BJ (cell line): ENCODE measurements around the gene NLGN1. TPM values are rescaled to one million over a fixed set of nuclear protein-coding genes. Genes with fewer than 3 reads are reported as not detected.

Source experiments
- CTCF ChIA-PET: fragments of 350-600 bp; formaldehyde crosslinking; extraction: SDS; loops from one replicate; lab custom pipeline; 2021; ENCODE audit warnings: antibody characterized with exemption, inconsistent platforms; lab: Yijun Ruan, JAX
- POLR2A ChIA-PET: fragments of 300-600 bp; sonication (Branson Sonifier 250); formaldehyde crosslinking; extraction: SDS; loops from one replicate; lab custom pipeline; 2021; ENCODE audit warnings: antibody characterized with exemption; lab: Charles Lee
- DNase-seq: peaks from one replicate; pipeline ENCODE4 v3.0.0-alpha.2; 2011; ENCODE audit warnings: low read depth
- H3K27me3 ChIP-seq: 2 replicates; pipeline ENCODE4 v1.6.0; 2011; ENCODE audit warnings: low read length; ENCODE audit not compliant: control insufficient read depth, insufficient read depth
- H3K36me3 ChIP-seq: 2 replicates; pipeline ENCODE4 v1.5.1; 2011; ENCODE audit warnings: low read length; ENCODE audit not compliant: control insufficient read depth, insufficient read depth
- H3K4me3 ChIP-seq: 2 replicates; pipeline ENCODE4 v1.5.1; 2011; ENCODE audit warnings: low read depth, mild to moderate bottlenecking, control low read depth, low read length
- CTCF ChIP-seq: IDR thresholded peaks from 2 replicates; pipeline ENCODE4 v1.5.1; 2011; ENCODE audit warnings: low read depth, mild to moderate bottlenecking, control low read depth, inconsistent platforms, low read length, moderate library complexity; ENCODE audit not compliant: insufficient read depth
- polyA plus RNA-seq: library from polyadenylated mRNA; depleted of rRNA; stranded (reverse); fragments of >200 nt; gene quantifications from 2 replicates; pipeline ENCODE4 v1.2.3, GENCODE V29; 2011

NLGN1 gene
- polyA plus RNA-seq, 1 experiment, result 15.5 TPM

- Histone ChIP-seq H3K36me3 (no peaks in the 10 kb centered on the region), H3K4me3 (no peak overlapping the region), H3K27me3 (no peaks in the 10 kb centered on the region)
- no peak for DNase-seq
- TF ChIP-seq CTCF, result no peak
- CTCF ChIA-PET, result interaction anchor here (1.0 to 1.2 kb wide), 3 partner anchors 13 to 18 kb away, joined by 3 to 4 read pairs (median 4); no protein-coding TSS in a partner anchor
- POLR2A ChIA-PET, result no interaction called here
Measured at GRCh38 chr3:174218016-174218415, 820.5 kb downstream of the NLGN1 start.

DNA sequence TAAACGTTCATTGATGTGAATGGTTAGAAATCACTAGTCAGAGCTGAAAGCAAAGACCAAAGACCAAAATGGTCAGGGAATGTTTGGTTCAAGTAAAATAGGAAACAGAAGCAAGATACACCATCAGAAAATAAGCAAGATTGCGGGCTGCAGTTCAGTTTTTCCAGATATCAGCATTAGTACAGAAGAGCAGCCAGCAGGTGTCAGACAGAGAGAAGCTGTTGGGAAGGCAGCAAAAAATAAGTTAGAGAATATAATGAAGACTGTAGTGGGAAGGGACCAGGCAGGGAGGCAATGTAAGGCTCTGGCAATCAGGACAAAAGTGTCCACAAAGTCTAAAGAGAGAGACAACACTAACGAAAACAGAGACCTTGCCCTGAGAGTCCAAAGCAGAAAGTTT, 822.2 kb downstream of the NLGN1 start:
- H3K27me3 ChIP-seq, result no peaks in the 10 kb centered on the region
- no peak overlapping the region for H3K4me3 ChIP-seq
- POLR2A ChIA-PET, result no interaction called here
- TF ChIP-seq CTCF, result no peak
- no peak for DNase-seq
- CTCF ChIA-PET, result no interaction called here
- no peaks in the 10 kb centered on the region for H3K36me3 ChIP-seq

GRCh38 chr3:174220775-174221554, 823.4 kb downstream of the NLGN1 start:
- H3K4me3 ChIP-seq, result no peak overlapping the region
- H3K27me3 ChIP-seq, result no peaks in the 10 kb centered on the region
- POLR2A ChIA-PET, result no interaction called here
- H3K36me3 ChIP-seq, result no peaks in the 10 kb centered on the region
- no peak for DNase-seq
- CTCF ChIA-PET, result no interaction called here
- TF ChIP-seq CTCF, result no peak

GRCh38 chr3:174223042-174223441, 825.5 kb downstream of the NLGN1 start:
- ChIA-PET CTCF (no interaction called here), POLR2A (no interaction called here)
- Histone ChIP-seq H3K36me3 (no peaks in the 10 kb centered on the region), H3K4me3 (no peak overlapping the region), H3K27me3 (no peaks in the 10 kb centered on the region)
- no peak for TF ChIP-seq CTCF
- no peak for DNase-seq

DNA sequence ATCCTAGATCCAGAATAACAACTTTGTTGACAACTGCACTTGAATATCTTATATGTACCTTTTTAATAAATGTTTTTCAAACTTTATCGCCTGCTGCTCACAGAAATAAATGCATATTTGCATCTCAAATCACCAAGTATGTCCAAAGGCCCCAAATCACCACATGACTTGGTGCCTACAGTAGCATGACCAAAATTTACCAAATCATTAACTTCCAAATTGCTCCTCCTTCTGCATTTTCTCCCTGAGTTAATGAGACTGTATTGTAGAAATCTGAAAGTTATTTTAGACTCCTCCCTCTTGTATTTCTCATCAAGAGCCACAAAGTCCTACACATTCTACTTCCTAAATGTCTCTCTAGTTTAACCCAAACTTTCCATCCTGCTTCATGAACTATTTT, 826.1 kb downstream of the NLGN1 start:
- ChIA-PET POLR2A (no interaction called here), CTCF (no interaction called here)
- TF ChIP-seq CTCF, result no peak
- Histone ChIP-seq H3K36me3 (no peaks in the 10 kb centered on the region), H3K4me3 (no peak overlapping the region), H3K27me3 (no peaks in the 10 kb centered on the region)
- DNase-seq, result no peak
